GM18502 (cell line): Measurements from ENCODE around the gene HIKESHI.
"Not testable (repeated sequence)": the region's sequence is repeated elsewhere in the genome, so short reads cannot be mapped to it uniquely, and the experiment has no call there.

Experiments
- ATAC-seq: cut with Tn5 transposase; IDR thresholded peaks from one replicate; pipeline ENCODE4 v1.9.1; 2021; ENCODE audit warnings: mild to moderate bottlenecking; ENCODE audit not compliant: unreplicated experiment, poor library complexity

HIKESHI gene

DNA sequence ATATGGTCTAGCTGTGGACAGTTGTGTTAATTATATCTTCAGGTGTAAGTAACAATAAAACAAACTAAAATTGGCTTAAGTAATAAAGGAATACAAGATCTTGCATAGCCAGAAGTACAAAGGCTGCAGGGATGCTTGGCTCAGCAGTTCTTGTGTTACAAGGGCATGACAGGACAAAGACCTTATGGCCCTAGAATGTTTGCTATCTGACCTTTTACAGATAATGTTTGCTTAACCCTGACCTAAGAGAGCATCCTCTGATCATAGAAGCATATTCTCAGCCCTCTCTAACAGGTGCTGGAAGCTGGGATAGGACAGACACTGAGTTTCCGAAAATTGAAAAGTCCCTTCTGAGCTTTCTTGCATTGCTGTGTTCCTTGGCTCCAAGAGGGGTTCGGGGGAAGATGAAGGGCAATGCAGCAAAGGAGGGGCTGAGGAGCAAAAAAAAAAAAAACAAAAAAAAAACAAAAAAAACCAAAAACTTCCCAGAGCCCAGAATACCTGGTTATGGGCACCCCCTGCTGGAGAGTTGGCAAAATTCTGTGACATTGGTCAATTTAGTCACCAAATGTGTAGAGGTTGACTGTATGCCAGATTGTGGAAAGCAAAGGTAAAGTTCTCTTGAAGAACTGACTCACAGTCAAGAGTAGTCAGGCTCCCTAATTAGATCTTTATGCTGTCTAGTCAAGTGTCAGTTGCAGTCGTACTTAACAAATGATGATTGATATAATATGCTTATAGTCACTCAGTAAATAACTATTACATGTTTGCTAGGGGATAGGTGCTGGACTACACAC lies 10.4 kb upstream of the HIKESHI start:
- no peak for ATAC-seq

DNA sequence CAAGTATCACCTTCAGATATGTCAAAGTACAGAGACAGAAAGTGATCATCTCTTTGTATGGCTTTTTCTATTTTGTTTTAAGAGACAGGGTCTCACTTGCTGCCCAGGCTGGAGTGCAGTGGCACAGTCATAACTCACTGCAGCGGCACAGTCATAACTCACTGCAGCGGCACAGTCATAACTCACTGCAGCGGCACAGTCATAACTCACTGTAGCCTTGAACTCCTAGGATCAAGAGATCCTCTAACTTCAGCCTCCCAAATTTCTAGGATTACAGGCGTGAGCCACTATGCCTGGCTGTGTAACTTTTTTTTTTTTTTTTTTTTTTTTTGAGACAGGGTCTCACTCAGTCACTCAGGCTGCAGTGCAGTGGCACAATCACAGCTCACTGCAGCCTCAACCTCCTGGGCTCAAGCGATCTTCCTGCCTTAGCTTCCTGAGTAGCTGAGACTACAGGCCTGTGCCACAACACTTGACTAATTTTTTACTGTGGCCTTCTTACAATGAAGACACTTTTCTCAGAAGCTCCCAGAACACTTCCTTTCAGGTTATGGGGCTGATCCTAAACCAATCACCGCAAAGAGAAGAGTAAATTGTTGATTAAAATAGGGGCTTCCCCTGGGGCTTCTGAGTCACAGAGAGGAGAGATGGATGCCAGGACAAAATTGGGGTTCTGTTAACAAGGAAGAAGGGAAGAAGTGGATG lies 9.0 kb upstream of the HIKESHI start:
- no peak for ATAC-seq

DNA sequence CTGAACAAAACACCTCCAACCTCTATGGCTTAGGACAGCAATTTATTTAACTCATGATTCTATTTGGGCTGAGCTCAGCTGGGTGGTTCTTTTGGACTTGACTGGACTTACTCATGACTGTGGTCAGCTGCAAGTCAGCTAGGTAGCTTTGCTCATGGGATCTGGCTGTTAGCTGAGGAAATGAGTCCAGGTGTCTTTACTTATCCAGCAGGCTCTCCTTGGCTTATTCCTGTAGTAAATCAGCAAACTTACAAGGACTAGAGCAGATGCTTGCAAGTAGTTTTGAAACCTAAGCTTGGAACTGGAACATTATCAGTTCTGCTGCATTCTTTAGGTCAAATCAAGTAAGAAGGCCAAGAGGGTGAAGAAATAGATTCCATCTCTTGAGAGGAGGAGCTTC lies 8.0 kb upstream of the HIKESHI start:
- ATAC-seq = no peak

DNA sequence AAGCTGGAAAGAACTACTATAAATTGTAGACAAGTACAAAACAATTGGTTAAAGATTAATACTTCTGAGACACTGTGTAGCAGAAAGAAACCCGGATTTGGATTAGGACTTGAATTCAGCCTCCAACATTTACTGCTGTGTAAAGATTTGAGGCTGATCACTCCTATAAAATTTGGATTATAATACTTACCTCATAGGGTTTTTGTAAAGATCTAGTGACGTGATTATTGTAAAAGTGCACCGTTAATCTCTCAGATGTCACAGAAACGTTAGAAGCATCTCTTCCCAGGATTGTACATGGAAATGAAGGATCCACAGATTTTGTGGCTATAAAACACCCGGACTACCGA lies 323 bp upstream of the HIKESHI start:
- ATAC-seq = no peak

DNA sequence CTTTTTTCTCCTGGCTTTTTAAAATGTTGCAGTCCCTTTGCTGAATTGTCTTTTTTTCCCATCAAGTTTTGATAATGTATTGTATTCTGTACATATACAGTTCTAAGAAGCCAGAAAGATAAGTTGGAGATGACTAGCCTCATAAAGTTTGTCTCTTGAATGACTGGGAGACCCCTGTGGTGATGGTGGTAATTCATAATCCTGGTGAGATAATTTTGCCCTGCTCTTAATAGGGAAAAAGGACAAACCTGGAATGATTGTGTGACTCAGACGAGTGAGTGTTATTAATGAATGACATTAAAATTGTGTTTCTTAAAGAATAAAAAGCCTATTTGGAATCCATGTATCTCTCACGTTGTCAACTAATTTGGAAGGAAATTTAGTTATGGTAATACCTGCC lies 1.2 kb downstream of the HIKESHI start:
- ATAC-seq = no peak

DNA sequence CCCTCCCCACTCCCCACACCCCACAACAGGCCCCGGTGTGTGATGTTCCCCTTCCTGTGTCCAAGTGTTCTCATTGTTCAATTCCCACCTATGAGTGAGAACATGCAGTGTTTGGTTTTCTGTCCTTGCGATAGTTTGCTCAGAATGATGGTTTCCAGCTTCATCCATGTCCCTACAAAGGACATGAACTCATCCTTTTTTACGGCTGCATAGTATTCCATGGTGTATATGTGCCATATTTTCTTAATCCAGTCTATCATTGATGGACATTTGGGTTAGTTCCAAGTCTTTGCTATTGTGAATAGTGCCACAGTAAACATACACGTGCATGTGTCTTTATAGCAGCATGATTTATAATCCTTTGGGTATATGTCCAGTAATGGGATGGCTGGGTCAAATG lies 6.7 kb downstream of the HIKESHI start:
- ATAC-seq = not testable (repeated sequence)

DNA sequence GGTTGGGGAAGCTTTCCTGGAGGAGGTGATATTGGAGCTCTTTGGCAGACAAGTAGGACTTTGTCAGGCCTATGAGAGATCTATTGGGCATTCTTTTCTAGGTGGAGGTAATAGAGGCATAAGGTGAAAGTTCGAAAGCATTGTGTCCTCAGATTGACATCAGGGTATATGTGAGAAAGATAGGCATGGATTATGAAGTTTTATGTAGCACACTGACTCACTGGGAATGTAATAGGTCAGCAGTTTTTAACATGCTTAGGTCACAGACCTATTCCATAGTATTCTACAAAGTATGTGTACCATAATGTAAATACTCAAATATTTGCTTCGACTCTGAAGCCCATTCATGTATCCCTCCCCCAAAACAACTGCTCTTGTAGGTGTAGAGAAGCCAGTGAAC lies 11.8 kb downstream of the HIKESHI start:
- no peak for ATAC-seq

DNA sequence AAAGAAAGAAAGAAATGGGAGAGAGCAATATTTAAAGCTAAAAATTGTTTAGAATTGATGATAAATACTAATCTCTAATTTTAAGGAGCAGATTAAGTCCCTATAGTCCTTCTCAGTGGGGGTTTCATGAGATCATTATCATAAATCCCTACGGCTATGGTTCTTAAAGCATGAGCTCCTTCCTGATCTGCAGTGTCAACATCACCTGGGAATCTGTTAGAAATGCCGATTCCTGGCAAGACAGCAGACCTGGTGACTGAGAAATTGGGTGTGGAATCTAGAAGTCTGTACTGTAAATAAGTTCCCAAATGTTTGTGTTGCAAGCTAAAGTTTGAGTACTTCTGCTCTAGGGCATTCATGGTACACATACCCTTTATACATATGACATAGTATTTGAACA lies 12.6 kb downstream of the HIKESHI start:
- ATAC-seq = no peak

DNA sequence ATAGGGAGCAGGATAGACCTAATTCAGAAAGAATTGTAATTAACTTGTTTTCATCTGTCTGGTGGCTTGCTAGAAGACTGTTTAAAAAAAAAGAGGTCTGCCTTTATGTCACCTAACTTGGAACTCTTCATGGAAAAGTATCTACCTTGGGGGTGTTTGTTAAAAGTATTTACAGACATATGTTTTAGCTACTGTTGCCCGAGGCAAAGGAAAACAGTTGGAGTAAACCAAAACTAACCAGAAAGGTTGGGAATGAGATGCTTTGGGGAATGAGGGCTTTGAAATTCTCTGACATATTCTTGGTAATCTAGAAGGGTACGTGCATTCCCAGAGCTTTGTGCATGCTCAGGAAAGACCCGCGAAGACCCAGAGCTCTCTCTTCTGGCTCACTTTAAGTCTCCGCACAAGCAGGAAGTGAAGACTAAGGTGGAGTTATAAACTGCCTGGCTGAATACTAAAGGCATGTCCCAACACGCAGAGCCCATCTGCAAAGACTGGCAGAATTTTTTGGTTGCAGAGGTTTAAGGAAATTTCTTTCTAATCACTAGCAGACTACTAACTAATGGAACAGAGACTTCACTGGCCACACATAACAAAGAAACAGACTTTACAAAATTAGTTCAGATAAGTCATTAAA lies 33.2 kb downstream of the HIKESHI start:
- no peak for ATAC-seq

DNA sequence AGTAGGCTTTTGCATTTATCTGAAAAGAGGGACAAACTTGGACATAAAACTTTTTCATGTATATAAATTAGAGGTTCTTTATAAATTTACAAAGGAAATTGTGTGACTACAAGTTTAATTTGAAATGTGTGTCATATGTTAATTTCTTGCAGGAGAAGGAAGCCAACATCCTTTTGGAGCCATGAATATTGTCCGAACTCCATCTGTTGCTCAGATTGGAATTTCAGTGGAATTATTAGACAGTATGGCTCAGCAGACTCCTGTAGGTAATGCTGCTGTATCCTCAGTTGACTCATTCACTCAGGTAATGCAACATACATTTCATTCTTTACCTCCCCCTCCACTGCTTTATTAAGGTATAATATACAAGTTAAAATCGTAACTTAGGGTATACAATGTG lies 35.2 kb downstream of the HIKESHI start:
- no peak for ATAC-seq

DNA sequence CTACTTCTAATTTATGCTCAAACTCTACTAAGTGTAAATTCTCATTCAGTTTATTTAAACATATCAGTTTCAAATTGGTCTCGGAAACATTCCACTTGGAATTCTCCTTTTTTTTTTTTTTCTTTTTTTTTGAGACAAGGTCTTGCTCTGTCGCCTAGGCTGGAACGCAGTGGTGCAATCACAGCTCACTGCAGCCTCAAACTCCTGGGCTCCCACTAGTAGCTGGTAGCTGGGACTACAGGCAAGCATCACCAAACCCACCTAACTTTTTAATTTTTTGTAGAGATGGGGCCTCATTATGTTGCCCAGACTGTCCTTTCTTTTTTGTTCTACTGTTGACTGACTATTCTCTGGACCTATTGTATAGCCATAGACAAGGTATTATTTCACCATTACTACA lies 39.3 kb downstream of the HIKESHI start:
- no peak for ATAC-seq

DNA sequence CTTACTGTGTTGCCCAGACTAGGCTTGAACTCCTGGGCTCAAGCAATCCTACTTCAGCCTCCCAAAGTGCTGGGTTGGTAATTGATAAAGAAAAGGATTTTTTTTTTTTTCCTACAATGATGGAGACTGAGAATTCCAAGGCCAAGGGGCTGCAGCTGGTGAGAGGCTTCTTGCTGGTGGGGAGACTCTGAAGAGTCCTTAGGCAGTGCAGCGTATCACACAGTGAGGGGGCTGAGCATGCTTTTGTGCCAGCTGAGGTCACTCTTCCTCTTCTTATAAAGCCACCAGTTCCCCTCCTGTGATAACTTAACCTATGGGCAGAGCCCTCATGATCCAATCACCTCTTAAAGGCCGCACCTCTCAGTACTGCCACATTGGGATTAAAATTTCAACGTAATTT lies 44.5 kb downstream of the HIKESHI start:
- no peak for ATAC-seq

DNA sequence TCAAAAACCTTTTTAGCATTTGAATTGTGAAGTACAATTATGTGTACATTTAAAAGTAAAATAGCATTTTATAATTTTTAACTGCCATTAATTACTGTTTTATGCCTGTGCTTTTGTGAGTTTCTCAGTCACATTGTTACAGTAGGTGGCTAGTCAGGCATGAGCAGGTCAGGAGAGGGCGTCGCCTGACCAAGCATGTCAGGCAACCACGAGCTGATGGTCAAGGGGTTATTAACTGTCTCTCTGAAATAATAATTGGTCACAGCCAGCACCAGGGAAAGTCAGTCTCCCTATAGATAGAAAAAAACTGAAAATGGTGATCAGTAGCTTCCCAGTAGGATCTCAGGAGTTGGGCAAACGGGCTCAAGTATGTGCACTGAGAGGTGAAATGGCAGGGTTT lies 53.2 kb downstream of the HIKESHI start:
- ATAC-seq = no peak

DNA sequence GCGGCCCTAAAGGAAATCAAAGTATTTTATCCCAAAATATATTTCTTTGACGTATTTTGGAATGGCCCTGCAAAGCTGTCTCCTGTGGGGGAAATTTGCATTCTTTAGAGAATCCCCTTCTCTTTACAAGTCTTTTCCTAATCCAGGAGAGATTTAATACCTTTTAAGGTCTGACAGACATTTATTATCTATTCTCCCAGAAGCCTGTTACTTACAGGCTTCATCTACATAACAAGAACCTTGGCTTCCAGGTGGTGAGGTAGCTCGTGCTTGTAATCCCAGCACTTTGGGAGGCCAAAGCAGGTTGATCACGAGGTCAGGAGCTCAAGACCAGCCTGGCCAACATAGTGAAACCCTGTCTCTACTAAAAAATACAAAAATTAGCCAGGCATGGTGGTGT lies 55.4 kb downstream of the HIKESHI start:
- not testable (repeated sequence) for ATAC-seq

DNA sequence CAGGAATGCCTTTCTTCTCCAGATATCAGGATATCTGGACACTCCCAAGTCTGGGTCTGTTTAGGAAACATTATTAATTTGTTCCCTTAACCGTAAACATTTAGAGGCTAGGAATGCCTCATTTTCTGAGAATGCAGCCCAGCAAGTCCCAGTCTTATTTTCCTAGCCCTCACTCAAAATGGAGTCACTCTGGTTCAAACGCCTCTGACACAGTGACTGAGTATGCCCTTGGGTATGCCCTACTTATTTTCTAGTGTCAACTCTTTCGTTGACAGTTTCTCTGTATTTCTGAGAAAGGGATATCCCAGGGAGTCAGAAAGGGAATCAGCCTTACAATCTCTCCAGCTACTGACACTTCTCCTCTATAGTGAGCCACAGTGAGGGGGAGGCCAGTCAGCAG lies 56.7 kb downstream of the HIKESHI start:
- no peak for ATAC-seq

DNA sequence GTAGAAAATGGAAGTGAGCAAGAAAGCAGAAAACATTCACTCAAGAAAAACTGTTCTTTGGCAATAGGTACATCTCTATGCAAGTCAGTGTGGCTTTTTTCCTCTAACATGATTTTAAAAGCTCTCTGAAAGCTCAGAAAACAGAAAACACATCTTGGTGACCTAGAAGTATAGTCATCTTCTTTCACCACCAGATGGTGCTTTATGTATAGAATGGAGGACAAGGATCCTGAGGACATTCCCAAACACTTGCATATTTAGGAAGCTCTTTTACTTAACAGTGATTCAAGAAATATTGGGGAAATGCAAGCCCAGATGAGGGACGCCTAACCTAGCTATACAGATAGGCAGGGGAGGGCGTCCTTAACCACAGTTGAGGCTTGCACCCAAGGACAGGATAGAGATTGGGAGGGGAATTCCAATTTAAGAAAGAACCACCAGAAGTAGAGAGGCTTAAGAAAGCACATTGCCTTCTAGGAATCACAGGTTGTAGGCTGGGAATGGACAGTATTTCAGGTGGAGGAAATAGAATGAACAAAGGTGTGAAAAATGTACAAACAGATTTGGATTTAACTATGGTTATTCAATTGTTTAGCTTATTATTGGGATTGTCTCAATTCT lies 58.8 kb downstream of the HIKESHI start:
- no peak for ATAC-seq

DNA sequence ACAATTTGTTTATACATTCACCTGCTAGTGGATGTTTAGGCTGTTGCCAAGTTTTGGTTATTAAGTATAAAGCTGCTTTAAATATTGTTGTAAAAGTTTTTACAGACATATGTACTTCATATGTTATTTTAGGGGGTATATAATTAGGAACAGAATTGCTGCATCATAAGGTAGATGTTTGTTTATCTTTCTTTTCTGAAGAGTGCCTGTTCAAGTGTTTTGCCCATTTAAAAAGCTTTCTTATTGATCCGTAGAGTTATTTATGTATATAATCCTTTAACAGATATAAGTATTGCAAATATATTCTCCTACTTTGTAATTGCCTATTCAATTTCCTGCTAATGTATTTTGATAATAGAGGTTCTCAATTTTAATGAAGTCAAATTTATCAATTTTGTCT lies 61.4 kb downstream of the HIKESHI start:
- ATAC-seq = no peak

DNA sequence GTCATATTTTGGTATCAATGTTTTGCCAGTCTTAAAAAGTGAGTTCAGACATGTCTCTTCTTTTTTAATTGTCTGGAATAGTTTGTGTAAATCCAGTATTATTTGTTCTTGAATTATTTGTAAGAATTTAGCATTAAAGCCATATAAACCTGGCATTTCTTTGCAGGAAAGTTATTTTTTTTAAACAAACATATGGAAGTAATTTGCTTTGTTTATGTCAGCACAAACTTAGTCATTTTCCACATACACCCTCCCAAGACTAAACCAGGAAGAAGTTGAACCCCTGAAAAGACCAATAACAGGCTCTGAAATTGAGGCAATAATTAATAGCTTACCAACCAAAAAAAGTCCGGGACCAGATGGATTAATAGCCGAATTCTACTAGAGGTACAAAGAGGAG lies 63.5 kb downstream of the HIKESHI start:
- no peak for ATAC-seq

DNA sequence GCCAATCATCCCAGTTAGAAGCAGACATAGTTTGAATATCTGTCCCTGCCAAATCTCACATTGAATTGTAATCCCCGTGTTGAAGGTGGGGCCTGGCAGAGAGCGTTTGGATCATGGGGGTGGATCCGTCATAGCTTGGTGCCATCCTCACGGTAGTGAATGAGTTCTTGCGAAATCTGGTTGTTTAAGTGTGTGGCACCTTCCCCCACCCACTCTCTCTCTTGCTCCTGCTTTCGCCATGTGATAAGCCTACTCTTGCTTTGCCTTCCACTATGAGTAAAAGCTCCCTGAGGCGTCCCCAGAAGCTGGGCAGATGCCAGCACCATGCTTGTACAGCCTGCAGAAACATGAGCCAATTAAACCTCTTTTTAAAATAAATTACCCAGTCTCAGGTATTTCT lies 67.6 kb downstream of the HIKESHI start:
- no peak for ATAC-seq

DNA sequence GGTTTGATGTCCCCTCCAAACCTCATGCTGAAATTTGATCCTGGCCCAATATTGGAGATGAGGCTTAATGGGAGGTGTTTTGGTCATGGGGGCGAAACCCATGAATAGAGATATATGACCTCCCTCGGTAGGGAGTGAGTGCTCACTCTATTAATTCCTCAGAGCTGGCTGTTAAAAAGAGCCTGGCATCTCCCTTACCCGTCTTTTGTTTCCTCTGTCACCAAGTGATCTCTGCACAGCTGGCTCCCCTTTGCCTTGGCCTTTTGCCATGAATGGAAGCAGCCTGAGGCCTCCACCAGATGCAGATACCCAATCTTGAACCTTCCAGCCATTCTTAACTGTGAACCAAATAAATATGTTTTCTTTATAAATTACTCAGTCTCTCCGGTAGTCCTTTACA lies 68.1 kb downstream of the HIKESHI start:
- no peak for ATAC-seq

DNA sequence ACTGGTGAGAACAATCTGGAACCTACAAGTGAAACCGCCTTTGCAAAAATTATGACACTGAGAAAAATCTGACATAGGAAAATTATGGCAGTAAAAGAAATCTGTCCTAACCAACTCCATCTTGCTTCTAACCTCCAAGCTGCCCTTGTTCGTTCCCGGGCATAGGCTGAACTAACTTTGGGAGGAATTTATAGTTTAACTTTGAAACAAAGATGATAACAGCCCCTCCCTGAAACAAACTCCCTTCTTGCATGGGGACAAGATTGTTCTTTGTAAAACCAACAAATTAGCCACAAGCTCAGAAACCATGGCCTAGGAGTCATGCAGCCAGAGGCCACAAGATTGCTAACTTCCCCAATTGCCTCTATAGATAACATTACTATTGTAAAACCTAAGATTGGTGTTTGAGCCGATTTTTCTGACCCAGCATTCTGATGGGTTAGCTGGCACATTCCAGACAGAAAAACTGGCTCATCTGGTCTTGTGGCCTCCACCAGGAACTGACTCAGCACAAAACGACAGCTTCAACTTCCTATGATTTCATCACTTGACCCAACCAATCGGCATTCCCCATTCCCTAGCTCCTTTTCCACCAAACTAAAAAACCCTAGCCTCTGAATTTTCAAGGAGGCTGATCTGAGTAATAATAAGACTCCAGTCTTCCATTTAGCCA lies 69.0 kb downstream of the HIKESHI start:
- ATAC-seq = no peak
